Neural crest cell (in vitro differentiated cells): Measurements from ENCODE around the gene ABLIM2. TPM values are rescaled to one million over a fixed set of nuclear protein-coding genes. Genes with fewer than 3 reads are reported as not detected.
A peak's percentile ranks its signal among the peaks of the same experiment; 100 is the strongest.

ENCODE experiments used
- DNase-seq: peaks from one replicate; pipeline ENCODE4 v3.0.0; 2021; ENCODE audit warnings: low read depth, mixed read lengths, low spot score
- H3K27ac Mint-ChIP-seq: one replicate; pipeline ENCODE4 v1.8.0; 2021; ENCODE audit warnings: mild to moderate bottlenecking, mixed read lengths; ENCODE audit not compliant: unreplicated experiment
- H3K27me3 Mint-ChIP-seq: 2 replicates; pipeline ENCODE4 v1.8.0; 2021; ENCODE audit warnings: low read depth, mild to moderate bottlenecking, mixed read lengths
- H3K36me3 Mint-ChIP-seq: 2 replicates; pipeline ENCODE4 v1.8.0; 2021; ENCODE audit warnings: low read depth, mild to moderate bottlenecking, mixed read lengths
- H3K4me1 Mint-ChIP-seq: 2 replicates; pipeline ENCODE4 v1.8.0; 2021; ENCODE audit warnings: mixed read lengths
- H3K4me3 Mint-ChIP-seq: one replicate; pipeline ENCODE4 v1.8.0; 2021; ENCODE audit warnings: mild to moderate bottlenecking, mixed read lengths
- H3K9me3 Mint-ChIP-seq: 2 replicates; pipeline ENCODE4 v1.8.0; 2021; ENCODE audit warnings: mixed read lengths
- total RNA-seq: library from RNA; stranded (reverse); gene quantifications from 2 replicates; pipeline ENCODE4 v1.2.1, GENCODE V29; 2021
- TF ChIP-seq, protein P1 (sequence below): fragments of 200-600 bp; sonication (generic); conservative IDR thresholded peaks from 2 replicates; pipeline ENCODE4 v1.5.0; 2021; ENCODE audit warnings: antibody characterized with exemption, mild to moderate bottlenecking

Gene ABLIM2
- total RNA-seq, 1 donor from 2014 or later, result 3.8 TPM

GRCh38 chr4:8097141-8097541 is 61.5 kb downstream of the ABLIM2 start:
- peaks cover 20% of the 10 kb centered on the region for H3K9me3 Mint-ChIP-seq
- H3K27me3 Mint-ChIP-seq, result no peaks in the 10 kb centered on the region
- no peak overlapping the region for H3K27ac Mint-ChIP-seq
- H3K4me3 Mint-ChIP-seq, result no peak overlapping the region
- peaks cover 22% of the 10 kb centered on the region for H3K36me3 Mint-ChIP-seq
- TF ChIP-seq, protein P1, sequence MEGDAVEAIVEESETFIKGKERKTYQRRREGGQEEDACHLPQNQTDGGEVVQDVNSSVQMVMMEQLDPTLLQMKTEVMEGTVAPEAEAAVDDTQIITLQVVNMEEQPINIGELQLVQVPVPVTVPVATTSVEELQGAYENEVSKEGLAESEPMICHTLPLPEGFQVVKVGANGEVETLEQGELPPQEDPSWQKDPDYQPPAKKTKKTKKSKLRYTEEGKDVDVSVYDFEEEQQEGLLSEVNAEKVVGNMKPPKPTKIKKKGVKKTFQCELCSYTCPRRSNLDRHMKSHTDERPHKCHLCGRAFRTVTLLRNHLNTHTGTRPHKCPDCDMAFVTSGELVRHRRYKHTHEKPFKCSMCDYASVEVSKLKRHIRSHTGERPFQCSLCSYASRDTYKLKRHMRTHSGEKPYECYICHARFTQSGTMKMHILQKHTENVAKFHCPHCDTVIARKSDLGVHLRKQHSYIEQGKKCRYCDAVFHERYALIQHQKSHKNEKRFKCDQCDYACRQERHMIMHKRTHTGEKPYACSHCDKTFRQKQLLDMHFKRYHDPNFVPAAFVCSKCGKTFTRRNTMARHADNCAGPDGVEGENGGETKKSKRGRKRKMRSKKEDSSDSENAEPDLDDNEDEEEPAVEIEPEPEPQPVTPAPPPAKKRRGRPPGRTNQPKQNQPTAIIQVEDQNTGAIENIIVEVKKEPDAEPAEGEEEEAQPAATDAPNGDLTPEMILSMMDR, result no peak
- no peak for DNase-seq
- H3K4me1 Mint-ChIP-seq, result peaks cover 7% of the 10 kb centered on the region

DNA sequence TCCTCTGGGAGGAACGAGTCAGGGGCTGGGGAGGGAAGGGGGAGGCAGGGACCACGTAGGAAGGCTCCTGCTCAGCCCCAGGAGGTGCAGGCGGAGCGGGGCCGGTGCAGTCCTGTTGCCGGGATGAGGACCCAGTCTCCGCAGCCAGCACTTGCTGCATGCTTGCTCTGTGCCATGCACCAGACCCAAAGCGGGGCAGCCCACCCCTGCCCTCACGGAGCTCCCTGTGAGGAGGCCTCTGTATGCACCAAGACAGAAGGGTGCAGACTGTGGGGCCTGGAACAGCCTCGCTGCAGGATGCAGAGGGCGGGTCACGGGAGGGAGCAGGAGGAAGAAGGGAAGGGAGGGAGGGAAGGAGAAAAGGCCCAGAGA is 61.9 kb downstream of the ABLIM2 start:
- no peak for DNase-seq
- H3K36me3 Mint-ChIP-seq, result peaks cover 22% of the 10 kb centered on the region
- H3K4me1 Mint-ChIP-seq, result peaks cover 7% of the 10 kb centered on the region
- peaks cover 20% of the 10 kb centered on the region for H3K9me3 Mint-ChIP-seq
- no peaks in the 10 kb centered on the region for H3K27me3 Mint-ChIP-seq
- no peak overlapping the region for H3K4me3 Mint-ChIP-seq
- no peak overlapping the region for H3K27ac Mint-ChIP-seq
- TF ChIP-seq, protein P1, result no peak

GRCh38 chr4:8095956-8096689 is 62.5 kb downstream of the ABLIM2 start:
- Mint-ChIP-seq H3K27me3 (no peaks in the 10 kb centered on the region), H3K4me3 (no peak overlapping the region), H3K4me1 (peaks cover 3% of the 10 kb centered on the region), H3K27ac (peak overlapping the region; percentile 90), H3K36me3 (peaks cover 22% of the 10 kb centered on the region), H3K9me3 (peaks cover 20% of the 10 kb centered on the region)
- DNase-seq, result no peak
- TF ChIP-seq, protein P1, result no peak

DNA sequence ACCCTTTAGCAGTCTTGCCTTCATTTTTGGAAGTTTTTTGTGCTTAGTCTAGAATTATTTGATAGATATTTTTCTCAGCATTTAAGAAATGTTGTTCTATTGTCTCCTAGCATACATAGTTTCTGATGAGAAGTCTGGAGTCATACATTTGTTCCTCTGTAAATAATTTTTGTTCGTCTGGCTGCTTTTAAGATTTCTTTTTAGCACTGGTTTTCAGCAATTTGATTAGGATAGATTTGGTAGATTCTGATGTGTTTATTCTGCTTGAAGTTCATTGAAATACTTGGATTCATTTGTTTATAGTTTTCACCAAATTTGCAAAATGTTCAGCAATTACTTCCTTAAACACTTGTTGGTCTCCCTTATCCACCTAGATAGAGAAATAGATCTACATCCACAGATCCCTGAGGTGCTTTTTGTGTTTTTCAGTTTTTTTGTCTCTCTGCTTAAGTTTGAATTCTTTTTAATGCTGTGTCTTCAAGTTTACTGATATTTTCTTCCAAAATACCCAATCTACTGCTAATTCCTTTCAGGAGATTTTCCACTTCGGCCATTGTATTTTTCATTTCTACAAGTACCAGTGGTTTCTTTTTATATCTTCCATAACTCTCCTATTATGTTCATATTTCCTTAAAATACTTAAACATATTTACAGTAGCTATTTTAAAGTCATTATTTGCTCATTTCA is 64.9 kb downstream of the ABLIM2 start:
- Mint-ChIP-seq H3K27ac (no peak overlapping the region), H3K9me3 (peaks cover 20% of the 10 kb centered on the region), H3K4me3 (no peak overlapping the region), H3K4me1 (peaks cover 9% of the 10 kb centered on the region), H3K27me3 (no peaks in the 10 kb centered on the region), H3K36me3 (peaks cover 22% of the 10 kb centered on the region)
- TF ChIP-seq, protein P1, result no peak
- DNase-seq, result no peak

GRCh38 chr4:8092282-8092681 is 66.3 kb downstream of the ABLIM2 start:
- no peak for DNase-seq
- peaks cover 20% of the 10 kb centered on the region for H3K9me3 Mint-ChIP-seq
- no peaks in the 10 kb centered on the region for H3K27me3 Mint-ChIP-seq
- H3K27ac Mint-ChIP-seq, result no peak overlapping the region
- H3K36me3 Mint-ChIP-seq, result peaks cover 22% of the 10 kb centered on the region
- peaks cover 9% of the 10 kb centered on the region for H3K4me1 Mint-ChIP-seq
- TF ChIP-seq, protein P1, result no peak
- H3K4me3 Mint-ChIP-seq, result no peak overlapping the region
